Suppressor macrophage treated with lipopolysaccharide for 4 hours (primary cell): Measurements from ENCODE around the gene BRME1.
A peak's percentile ranks its signal among the peaks of the same experiment; 100 is the strongest.

Experiments
- DNase-seq: peaks from one replicate; pipeline ENCODE4 v3.0.0-alpha.2; 2020

The BRME1 gene

GRCh38 chr19:13905634-13906520, at the start of gene BRME1, which contains the start of gene CC2D1A:
TSS of gene BRME1 (minus strand) at chr19:13906117. CDS start at chr19:13904892, 1,225 bp downstream.
TSS of gene CC2D1A (plus strand) at chr19:13906201. CDS start at chr19:13906442, 241 bp downstream.
- peak; percentile 93 for DNase-seq

- no peak for DNase-seq
These were observed 48.3 kb upstream of the BRME1 start for GRCh38 chr19:13954185-13954584.

- DNase-seq: peak; percentile 28
These were observed 47.1 kb upstream of the BRME1 start for GRCh38 chr19:13952931-13953531.

- DNase-seq: peak; percentile 100
These were observed 46.4 kb upstream of the BRME1 start, which contains the start of gene DCAF15 for GRCh38 chr19:13952154-13952930. TSS of gene DCAF15 (plus strand) at chr19:13952509. CDS start at chr19:13952513, 4 bp downstream.

- DNase-seq: no peak
These were observed 45.9 kb upstream of the BRME1 start for GRCh38 chr19:13951799-13952153.

GRCh38 chr19:13951043-13951442, 45.1 kb upstream of the BRME1 start:
- no peak for DNase-seq

GRCh38 chr19:13946414-13946813, 40.5 kb upstream of the BRME1 start:
- no peak for DNase-seq

GRCh38 chr19:13942023-13942684, 36.2 kb upstream of the BRME1 start:
- no peak for DNase-seq

- DNase-seq: no peak
These were observed 32.6 kb upstream of the BRME1 start, which contains the start of gene PODNL1 for GRCh38 chr19:13938301-13939064. TSS of gene PODNL1 (minus strand) at chr19:13938417. CDS start at chr19:13938181, 236 bp downstream.

GRCh38 chr19:13937479-13938300, 31.8 kb upstream of the BRME1 start:
- no peak for DNase-seq

GRCh38 chr19:13935765-13936510, 30.0 kb upstream of the BRME1 start:
- no peak for DNase-seq

- no peak for DNase-seq
These were observed 28.8 kb upstream of the BRME1 start for GRCh38 chr19:13934785-13935109.

- no peak for DNase-seq
These were observed 27.0 kb upstream of the BRME1 start for GRCh38 chr19:13932911-13933393.

- no peak for DNase-seq
These were observed 26.3 kb upstream of the BRME1 start for GRCh38 chr19:13932149-13932637.

- DNase-seq: no peak
These were observed 25.7 kb upstream of the BRME1 start for GRCh38 chr19:13931391-13932148.

GRCh38 chr19:13930402-13930801, 24.5 kb upstream of the BRME1 start:
- DNase-seq: no peak

GRCh38 chr19:13929956-13930355, 24.0 kb upstream of the BRME1 start:
- DNase-seq: no peak

- DNase-seq: no peak
These were observed 23.4 kb upstream of the BRME1 start for GRCh38 chr19:13929340-13929739.

GRCh38 chr19:13926715-13927114, 20.8 kb upstream of the BRME1 start:
- no peak for DNase-seq
